OCI-LY3 (cell line): ENCODE data around the gene GALNTL6.

Experiments
- H2AFZ ChIP-seq: fragments of 200-600, 300-600 bp; shearing (Covaris generic); 2 replicates; pipeline ENCODE4 v1.6.0; 2014; ENCODE audit warnings: antibody characterized with exemption, low read depth, low read length
- H3K27ac ChIP-seq: fragments of 200-600, 300-600 bp; sonication (generic); 2 replicates; pipeline ENCODE4 v1.5.1; 2014; ENCODE audit warnings: mild to moderate bottlenecking, low read length, moderate library complexity, mixed read lengths
- H3K27me3 ChIP-seq: fragments of 200-600, 300-600 bp; sonication (generic); 2 replicates; pipeline ENCODE4 v1.6.1; 2014; ENCODE audit warnings: low read depth, low read length, mixed read lengths
- H3K36me3 ChIP-seq: fragments of 200-600, 300-600 bp; sonication (generic); replicated peaks from 2 replicates; pipeline ENCODE3; 2014; ENCODE audit warnings: low read depth, low read length, mixed read lengths
- H3K4me1 ChIP-seq: fragments of 300-600, 200-600 bp; sonication (generic); 2 replicates; pipeline ENCODE4 v1.6.1; 2014; ENCODE audit warnings: low read length, mixed read lengths
- H3K4me2 ChIP-seq: fragments of 200-600, 300-600 bp; sonication (generic); 2 replicates; pipeline ENCODE4 v1.6.1; 2014; ENCODE audit warnings: low read length, mixed read lengths
- H3K4me3 ChIP-seq: fragments of 300-600, 200-600 bp; sonication (generic); 2 replicates; pipeline ENCODE4 v1.5.1; 2014; ENCODE audit warnings: antibody characterized with exemption, mild to moderate bottlenecking, low read length, moderate library complexity
- H3K79me2 ChIP-seq: fragments of 300-600, 200-600 bp; shearing (Covaris generic); 2 replicates; pipeline ENCODE4 v1.6.1; 2014; ENCODE audit warnings: mild to moderate bottlenecking, low read length, mixed read lengths
- H3K9ac ChIP-seq: fragments of 300-600, 200-600 bp; shearing (Covaris generic); 2 replicates; pipeline ENCODE4 v1.6.0; 2014; ENCODE audit warnings: mild to moderate bottlenecking, low read length, moderate library complexity
- H3K9me3 ChIP-seq: fragments of 200-600, 300-600 bp; shearing (Covaris generic); 2 replicates; pipeline ENCODE4 v1.6.1; 2014; ENCODE audit warnings: low read length, mixed read lengths; ENCODE audit not compliant: insufficient read depth
- H4K20me1 ChIP-seq: fragments of 200-600, 300-600 bp; sonication (generic); 2 replicates; pipeline ENCODE4 v1.6.1; 2016; ENCODE audit warnings: low read length, mixed read lengths; ENCODE audit not compliant: insufficient read depth
- EZH2phosphoT487 ChIP-seq: fragments of 200-600 bp; shearing (Covaris generic); IDR thresholded peaks from 2 replicates; pipeline ENCODE4 v1.6.1; 2018; ENCODE audit warnings: antibody characterized with exemption, mixed run types, low read depth
- TF ChIP-seq, protein P1 (sequence below): fragments of 200-600, 300-600 bp; sonication (generic); IDR thresholded peaks from 2 replicates; pipeline ENCODE4 v1.5.1; 2014; ENCODE audit warnings: antibody characterized with exemption, low read length, low read depth

GALNTL6 gene

DNA sequence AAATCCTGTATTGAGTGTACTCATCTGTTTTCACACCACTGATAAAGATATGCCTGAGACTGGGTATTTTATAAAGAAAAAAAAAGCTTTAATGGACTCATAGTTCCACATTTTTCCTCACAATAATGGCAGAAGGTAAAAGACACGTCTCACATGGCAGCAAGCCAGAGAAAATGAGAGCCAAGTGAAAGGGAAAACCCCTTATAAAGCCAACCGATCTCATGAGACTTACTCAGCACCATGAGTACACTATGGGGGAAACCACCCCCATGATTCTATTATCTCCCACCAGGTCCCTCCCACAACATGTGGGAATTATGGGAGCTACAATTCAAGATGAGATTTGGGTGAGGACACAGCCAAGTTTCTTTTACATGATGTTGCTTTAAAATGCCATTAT, 171.9 kb downstream of the GALNTL6 start:
- Histone ChIP-seq H3K27me3 (no peaks in the 10 kb centered on the region), H3K4me1 (peaks cover 7% of the 10 kb centered on the region; the same call in 1 of the 2 replicates), H3K36me3 (peaks cover 5% of the 10 kb centered on the region), H3K4me3 (no peak overlapping the region), H3K4me2 (no peak overlapping the region), H3K79me2 (no peaks in the 10 kb centered on the region), H3K9ac (no peak overlapping the region), H4K20me1 (no peaks in the 10 kb centered on the region), H3K27ac (no peak overlapping the region), H3K9me3 (no peaks in the 10 kb centered on the region), H2AFZ (no peak overlapping the region)
- TF ChIP-seq EZH2phosphoT487, result no peak
- TF ChIP-seq, protein P1, sequence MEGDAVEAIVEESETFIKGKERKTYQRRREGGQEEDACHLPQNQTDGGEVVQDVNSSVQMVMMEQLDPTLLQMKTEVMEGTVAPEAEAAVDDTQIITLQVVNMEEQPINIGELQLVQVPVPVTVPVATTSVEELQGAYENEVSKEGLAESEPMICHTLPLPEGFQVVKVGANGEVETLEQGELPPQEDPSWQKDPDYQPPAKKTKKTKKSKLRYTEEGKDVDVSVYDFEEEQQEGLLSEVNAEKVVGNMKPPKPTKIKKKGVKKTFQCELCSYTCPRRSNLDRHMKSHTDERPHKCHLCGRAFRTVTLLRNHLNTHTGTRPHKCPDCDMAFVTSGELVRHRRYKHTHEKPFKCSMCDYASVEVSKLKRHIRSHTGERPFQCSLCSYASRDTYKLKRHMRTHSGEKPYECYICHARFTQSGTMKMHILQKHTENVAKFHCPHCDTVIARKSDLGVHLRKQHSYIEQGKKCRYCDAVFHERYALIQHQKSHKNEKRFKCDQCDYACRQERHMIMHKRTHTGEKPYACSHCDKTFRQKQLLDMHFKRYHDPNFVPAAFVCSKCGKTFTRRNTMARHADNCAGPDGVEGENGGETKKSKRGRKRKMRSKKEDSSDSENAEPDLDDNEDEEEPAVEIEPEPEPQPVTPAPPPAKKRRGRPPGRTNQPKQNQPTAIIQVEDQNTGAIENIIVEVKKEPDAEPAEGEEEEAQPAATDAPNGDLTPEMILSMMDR, result no peak

- Histone ChIP-seq H3K4me3 (no peak overlapping the region), H2AFZ (no peak overlapping the region), H4K20me1 (no peaks in the 10 kb centered on the region), H3K27ac (no peak overlapping the region), H3K79me2 (no peaks in the 10 kb centered on the region), H3K9ac (no peak overlapping the region), H3K4me1 (no peaks in the 10 kb centered on the region), H3K4me2 (no peak overlapping the region), H3K9me3 (no peaks in the 10 kb centered on the region), H3K36me3 (no peaks in the 10 kb centered on the region), H3K27me3 (no peaks in the 10 kb centered on the region)
- TF ChIP-seq, protein P1, result no peak
These were observed 180.0 kb downstream of the GALNTL6 start for GRCh38 chr4:171993247-171993646.

DNA sequence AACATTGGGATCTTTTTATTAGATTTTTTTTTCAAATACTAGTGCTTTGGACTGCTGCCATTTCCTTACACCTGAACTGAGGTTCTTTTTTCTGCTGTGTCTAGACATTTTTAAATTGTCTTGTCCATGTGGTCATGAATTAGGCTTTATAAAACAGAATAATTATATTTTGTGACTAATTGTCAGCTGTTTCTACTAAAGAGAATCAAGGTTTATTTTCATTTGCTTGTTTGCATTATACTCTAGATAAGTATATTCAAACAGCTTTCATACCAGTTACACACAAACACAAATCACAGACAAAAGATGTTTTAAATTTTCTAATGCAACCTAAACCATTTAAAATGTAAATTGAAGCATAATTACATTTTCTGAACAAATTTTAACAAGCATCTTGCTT, 194.7 kb downstream of the GALNTL6 start:
- H3K36me3 ChIP-seq, result no peaks in the 10 kb centered on the region
- H3K9ac ChIP-seq, result no peak overlapping the region
- H3K4me2 ChIP-seq, result no peak overlapping the region
- H3K27me3 ChIP-seq, result no peaks in the 10 kb centered on the region
- H2AFZ ChIP-seq, result no peak overlapping the region
- H3K9me3 ChIP-seq, result no peaks in the 10 kb centered on the region
- no peaks in the 10 kb centered on the region for H3K4me1 ChIP-seq
- no peak overlapping the region for H3K27ac ChIP-seq
- TF ChIP-seq, protein P1, result no peak
- no peak for TF ChIP-seq EZH2phosphoT487
- no peaks in the 10 kb centered on the region for H3K79me2 ChIP-seq
- no peak overlapping the region for H3K4me3 ChIP-seq
- H4K20me1 ChIP-seq, result no peaks in the 10 kb centered on the region

- Histone ChIP-seq H3K9ac (no peak overlapping the region), H3K4me3 (no peak overlapping the region), H3K27ac (no peak overlapping the region), H3K36me3 (no peaks in the 10 kb centered on the region), H3K27me3 (no peaks in the 10 kb centered on the region), H3K4me1 (no peaks in the 10 kb centered on the region), H3K4me2 (no peak overlapping the region), H3K9me3 (no peaks in the 10 kb centered on the region), H2AFZ (no peak overlapping the region), H4K20me1 (no peaks in the 10 kb centered on the region), H3K79me2 (no peaks in the 10 kb centered on the region)
- TF ChIP-seq, protein P1, result no peak
- TF ChIP-seq EZH2phosphoT487, result no peak
These were observed 196.4 kb downstream of the GALNTL6 start for GRCh38 chr4:172009446-172010230.
